Measurements from ENCODE around the gene APOOL.
"Not testable (repeated sequence)": the region's sequence is repeated elsewhere in the genome, so short reads cannot be mapped to it uniquely, and the experiment has no call there.

DNA sequence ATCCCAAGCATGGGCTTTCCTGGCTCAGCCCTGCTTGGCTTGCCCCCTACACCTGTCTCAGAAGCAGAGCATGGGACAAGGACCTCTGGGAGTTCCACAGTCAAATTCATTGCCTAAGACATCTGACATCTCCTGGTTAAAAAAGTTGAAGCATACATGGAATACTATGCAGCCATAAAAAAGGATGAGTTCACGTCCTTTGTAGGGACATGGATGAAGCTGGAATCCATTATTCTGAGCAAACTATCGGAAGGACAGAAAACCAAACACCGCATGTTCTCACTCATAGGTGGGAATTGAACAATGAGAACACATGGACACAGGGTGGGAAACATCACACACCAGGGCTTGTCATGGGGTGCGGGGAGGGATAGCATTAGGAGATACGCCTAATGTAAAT is 11.9 kb upstream of the APOOL start:
- TF ChIP-seq, protein P1, sequence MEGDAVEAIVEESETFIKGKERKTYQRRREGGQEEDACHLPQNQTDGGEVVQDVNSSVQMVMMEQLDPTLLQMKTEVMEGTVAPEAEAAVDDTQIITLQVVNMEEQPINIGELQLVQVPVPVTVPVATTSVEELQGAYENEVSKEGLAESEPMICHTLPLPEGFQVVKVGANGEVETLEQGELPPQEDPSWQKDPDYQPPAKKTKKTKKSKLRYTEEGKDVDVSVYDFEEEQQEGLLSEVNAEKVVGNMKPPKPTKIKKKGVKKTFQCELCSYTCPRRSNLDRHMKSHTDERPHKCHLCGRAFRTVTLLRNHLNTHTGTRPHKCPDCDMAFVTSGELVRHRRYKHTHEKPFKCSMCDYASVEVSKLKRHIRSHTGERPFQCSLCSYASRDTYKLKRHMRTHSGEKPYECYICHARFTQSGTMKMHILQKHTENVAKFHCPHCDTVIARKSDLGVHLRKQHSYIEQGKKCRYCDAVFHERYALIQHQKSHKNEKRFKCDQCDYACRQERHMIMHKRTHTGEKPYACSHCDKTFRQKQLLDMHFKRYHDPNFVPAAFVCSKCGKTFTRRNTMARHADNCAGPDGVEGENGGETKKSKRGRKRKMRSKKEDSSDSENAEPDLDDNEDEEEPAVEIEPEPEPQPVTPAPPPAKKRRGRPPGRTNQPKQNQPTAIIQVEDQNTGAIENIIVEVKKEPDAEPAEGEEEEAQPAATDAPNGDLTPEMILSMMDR (conservative IDR thresholded peaks at IDR 0.05), result not testable (repeated sequence)
- not testable (repeated sequence) for TF ChIP-seq EZH2 (IDR thresholded peaks at IDR 0.05; ENCODE audit: low read depth)
